ENCODE measurements around the gene INO80D.
"Not testable (repeated sequence)": the region's sequence is repeated elsewhere in the genome, so short reads cannot be mapped to it uniquely, and the experiment has no call there.

The INO80D gene

DNA sequence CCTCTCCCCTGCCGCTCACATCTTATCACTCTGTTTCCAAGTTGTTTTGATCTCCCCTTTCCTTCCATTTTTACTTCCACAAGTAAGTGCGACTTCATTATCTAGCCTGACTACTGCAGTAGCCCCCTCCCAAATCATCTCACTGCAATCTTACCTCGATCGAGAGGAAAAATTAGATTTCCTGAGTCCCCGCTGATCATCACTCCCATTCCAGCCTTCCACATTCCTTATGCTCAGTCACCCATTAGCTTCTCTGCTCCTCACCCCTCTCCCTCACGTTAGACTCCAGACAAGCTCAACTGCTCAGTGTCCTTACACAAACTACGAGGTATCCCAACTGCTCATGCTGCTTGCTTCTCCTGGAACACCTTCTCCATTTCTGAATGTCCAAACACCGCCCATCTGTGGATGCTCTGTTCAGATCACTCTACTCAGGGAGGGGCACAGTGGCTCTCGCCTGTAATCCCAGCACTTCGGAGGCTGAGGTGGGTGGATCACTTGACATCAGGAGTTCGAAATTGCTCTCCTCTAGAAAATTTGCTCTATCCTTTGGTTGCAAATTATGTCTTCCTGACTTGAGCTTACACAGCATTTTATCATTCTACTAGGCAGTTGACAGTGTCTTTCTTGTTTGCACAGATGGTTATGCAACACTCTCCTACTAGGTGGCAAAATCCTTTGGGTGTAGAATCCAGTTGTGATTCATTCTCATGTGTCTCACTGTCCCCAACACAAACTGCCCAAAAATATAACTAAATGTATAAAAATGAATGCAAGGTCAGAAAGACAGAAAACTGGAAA lies 96.5 kb downstream of the INO80D start:
- H3K4me3 ChIP-seq (ENCODE audit: low read depth, low read length), result no peak overlapping the region
- no peak for DNase-seq (ENCODE audit: low read depth)

GRCh38 chr2:205988681-205989080 lies 97.3 kb downstream of the INO80D start:
- not testable (repeated sequence) for H3K4me3 ChIP-seq (ENCODE audit: low read depth, low read length); DNase-seq (ENCODE audit: low read depth)

DNA sequence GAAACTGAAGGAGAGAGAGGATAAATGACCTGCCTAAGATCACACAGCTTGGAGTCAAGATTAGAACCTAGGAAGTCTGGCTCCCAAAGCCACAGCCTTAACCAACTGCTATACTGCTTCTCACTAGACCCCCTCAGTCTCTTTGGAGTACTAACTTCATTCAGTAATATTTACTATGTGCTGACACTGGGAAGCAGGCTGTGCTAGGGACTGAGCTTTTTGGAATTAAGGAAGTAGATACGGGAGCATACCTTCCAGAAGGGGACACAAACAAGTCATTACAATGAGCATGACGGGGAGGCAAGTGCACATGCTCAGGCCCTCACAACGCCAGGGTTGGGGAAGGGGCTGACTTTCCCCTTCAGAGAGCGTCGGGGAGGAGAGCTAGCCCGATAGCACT lies 97.7 kb downstream of the INO80D start:
- no peak for DNase-seq (ENCODE audit: low read depth)
- H3K4me3 ChIP-seq (ENCODE audit: low read depth, low read length), result no peak overlapping the region

GRCh38 chr2:205986334-205986733 lies 99.6 kb downstream of the INO80D start:
- H3K4me3 ChIP-seq (ENCODE audit: low read depth, low read length), result not testable (repeated sequence)

GRCh38 chr2:205984381-205984780 lies 101.6 kb downstream of the INO80D start:
- no peak for DNase-seq (ENCODE audit: low read depth)
- no peak overlapping the region for H3K4me3 ChIP-seq (ENCODE audit: low read depth, low read length)

More at GRCh38 chr2:205986334-205986733, 99.6 kb downstream of the INO80D start:
- not testable (repeated sequence) for DNase-seq (ENCODE audit: low read depth)

DNA sequence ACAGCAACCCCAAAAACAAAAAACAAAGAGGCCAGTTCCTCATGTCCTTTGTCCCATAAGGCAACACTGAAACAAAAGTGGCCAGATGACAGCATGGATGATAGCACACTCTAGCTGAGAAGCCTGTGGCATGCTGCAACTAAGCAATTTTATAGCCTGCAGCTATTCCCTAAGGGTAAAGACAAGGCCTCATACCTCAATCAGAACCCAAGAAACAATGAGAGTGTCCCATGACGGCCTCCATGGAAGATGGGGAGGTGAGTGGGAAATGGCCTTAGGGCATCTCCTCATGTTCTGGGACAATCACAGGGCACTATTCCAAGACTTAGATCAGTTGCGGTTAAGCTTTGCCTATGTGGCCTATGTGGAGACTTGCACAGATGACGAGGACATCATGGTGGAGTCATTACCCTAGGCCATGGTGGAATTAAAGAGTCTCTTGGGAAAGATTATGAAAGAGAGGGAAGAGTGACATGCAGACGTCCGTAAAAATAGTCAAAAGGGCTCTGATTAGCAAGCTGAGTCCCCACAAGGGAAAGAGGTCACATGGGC lies 103.1 kb downstream of the INO80D start:
- H3K4me3 ChIP-seq (ENCODE audit: low read depth, low read length), result no peak overlapping the region

GRCh38 chr2:205978728-205979127 lies 107.2 kb downstream of the INO80D start:
- H3K4me3 ChIP-seq (ENCODE audit: low read depth, low read length); DNase-seq (ENCODE audit: low read depth): not testable (repeated sequence)

More for the DNA sequence above, 103.1 kb downstream of the INO80D start:
- DNase-seq (ENCODE audit: low read depth), result no peak

- DNase-seq (ENCODE audit: low read depth); H3K4me3 ChIP-seq (ENCODE audit: low read depth, low read length): not testable (repeated sequence)
Measured at GRCh38 chr2:205977699-205978098, 108.3 kb downstream of the INO80D start.

DNA sequence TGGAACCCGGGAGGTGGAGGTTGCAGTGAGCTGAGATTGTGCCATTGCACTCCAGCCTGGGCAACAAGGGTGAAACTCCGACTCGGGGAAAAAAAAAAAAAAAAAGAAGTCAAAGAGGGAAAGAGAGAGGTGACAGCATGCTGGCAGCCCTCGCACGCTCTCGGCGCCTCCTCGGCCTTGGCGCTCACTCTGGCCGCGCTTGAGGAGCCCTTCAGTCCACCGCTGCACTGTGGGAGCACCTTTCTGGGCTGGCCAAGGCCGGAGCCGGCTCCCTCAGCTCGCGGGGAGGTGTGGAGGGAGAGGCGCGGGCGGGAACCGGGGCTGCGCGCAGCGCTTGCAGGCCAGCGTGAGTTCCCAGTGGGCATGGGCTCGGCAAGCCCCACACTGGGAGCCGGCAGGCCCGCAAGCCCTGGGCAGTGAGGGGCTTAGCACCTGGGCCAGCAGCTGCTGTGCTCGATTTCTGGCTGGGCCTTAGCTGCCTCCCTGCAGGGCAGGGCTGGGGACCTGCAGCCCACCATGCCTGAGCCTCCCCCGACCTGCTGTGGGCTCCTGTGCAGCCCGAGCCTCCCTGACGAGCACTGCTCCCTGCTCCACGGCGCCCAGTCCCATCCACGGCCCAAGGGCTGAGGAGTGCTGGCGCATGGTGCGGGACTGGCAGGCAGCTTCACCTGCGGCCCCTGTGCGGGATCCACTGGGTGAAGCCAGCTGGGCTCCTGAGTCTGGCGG lies 108.9 kb downstream of the INO80D start:
- not testable (repeated sequence) for DNase-seq (ENCODE audit: low read depth); H3K4me3 ChIP-seq (ENCODE audit: low read depth, low read length)

GRCh38 chr2:205976120-205976814 lies 109.7 kb downstream of the INO80D start:
- no peak for DNase-seq (ENCODE audit: low read depth)
- no peak overlapping the region for H3K4me3 ChIP-seq (ENCODE audit: low read depth, low read length)

DNA sequence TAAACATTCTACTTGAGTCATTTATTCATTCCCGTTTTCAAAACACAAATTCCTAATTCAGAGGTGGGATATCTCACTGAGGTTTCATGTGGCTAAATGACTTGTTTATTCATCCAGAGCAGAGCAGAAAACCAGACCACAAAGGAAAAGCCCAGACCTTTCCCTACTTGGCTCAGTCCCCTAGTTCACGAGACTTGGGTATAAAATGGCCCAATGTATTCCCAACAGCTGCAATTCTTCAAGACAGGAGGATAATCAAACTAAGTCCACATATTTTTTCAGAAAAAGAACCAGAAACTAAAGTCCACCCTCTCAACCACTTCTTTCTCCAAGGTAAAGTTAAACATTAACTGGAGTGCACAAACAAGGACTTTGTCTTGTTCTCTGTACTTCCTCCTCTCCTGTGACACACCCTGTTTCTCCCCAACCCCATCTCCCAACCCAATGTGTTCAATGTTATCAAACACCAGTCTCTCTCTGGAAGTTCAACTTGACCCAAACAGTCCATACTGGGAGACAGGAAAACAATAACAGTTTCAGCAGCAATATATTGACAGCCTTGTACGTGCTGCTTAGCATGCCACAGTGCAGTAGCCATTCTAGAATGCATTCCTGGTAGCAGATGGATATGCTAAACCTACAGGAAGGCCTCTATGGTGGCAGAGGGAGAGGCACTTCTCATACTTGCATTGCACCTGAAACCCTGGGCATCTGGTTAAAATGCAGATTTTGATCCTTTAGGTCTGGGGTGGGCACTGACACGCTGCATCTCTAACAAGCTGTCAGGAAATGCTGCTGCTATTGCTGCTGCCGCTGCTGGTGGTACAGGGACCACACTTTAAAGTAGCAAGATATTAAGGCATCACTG lies 110.7 kb downstream of the INO80D start:
- no peak overlapping the region for H3K4me3 ChIP-seq (ENCODE audit: low read depth, low read length)
- no peak for DNase-seq (ENCODE audit: low read depth)

- DNase-seq (ENCODE audit: low read depth), result no peak
- no peak overlapping the region for H3K4me3 ChIP-seq (ENCODE audit: low read depth, low read length)
Measured at GRCh38 chr2:205972113-205972512, 113.9 kb downstream of the INO80D start.

- H3K4me3 ChIP-seq (ENCODE audit: low read depth, low read length), result no peak overlapping the region
- DNase-seq (ENCODE audit: low read depth), result no peak
Measured at GRCh38 chr2:205970348-205970747, 115.6 kb downstream of the INO80D start.

- DNase-seq (ENCODE audit: low read depth), result no peak
- no peak overlapping the region for H3K4me3 ChIP-seq (ENCODE audit: low read depth, low read length)
Measured at GRCh38 chr2:205969584-205969983, 116.4 kb downstream of the INO80D start.

- no peak for DNase-seq (ENCODE audit: low read depth)
- H3K4me3 ChIP-seq (ENCODE audit: low read depth, low read length), result no peak overlapping the region
Measured at GRCh38 chr2:205967391-205968075, 118.4 kb downstream of the INO80D start.

DNA sequence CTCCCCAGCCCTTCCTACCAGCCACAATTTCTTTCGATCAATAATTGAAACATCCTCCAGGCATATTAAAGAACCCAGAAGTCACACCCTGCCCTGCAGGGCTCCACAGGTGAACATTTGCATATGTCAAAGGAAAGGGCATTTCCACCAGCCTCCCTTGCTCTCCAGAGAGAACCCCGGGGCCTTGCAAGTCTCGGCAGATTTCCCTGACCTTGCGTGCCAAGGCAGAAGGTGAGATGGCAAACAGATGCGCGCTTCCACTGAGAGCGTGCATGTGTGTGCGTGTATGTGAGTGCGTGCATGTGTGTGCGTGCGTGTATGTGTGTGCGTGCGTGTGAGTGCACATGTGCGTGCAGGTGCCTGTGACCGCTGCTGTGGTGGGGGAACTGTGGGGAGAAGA lies 120.3 kb downstream of the INO80D start:
- no peak for DNase-seq (ENCODE audit: low read depth)
- H3K4me3 ChIP-seq (ENCODE audit: low read depth, low read length), result no peak overlapping the region

GRCh38 chr2:205964111-205964761 lies 121.7 kb downstream of the INO80D start:
- no peak for DNase-seq (ENCODE audit: low read depth)

DNA sequence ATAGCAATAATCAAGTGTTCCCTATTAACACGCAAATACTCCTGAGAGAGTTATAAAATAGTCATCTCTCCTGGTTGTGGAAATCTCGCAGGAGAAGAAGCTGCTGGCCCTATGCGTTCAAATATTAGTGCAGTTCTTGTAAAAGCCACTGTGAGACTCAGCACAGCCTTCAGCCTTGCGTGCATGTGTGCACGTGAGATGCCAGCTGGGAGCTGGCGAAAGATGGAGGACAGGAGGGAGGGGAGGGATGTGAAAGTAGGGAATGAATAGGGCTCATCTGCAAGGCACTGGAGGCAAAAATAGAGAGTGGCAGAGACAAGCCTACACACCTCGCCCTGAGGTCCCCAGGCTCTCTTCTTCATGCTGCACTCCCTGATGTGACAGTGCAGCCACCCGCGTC lies 126.5 kb downstream of the INO80D start:
- no peak overlapping the region for H3K4me3 ChIP-seq (ENCODE audit: low read depth, low read length)
- no peak for DNase-seq (ENCODE audit: low read depth)

More at GRCh38 chr2:205964111-205964761, 121.7 kb downstream of the INO80D start:
- no peak overlapping the region for H3K4me3 ChIP-seq (ENCODE audit: low read depth, low read length)
